GM19193 (cell line): ENCODE measurements around the gene CXCR5.

Experiments used
- POLR2A ChIP-seq: IDR thresholded peaks from 4 replicates; pipeline ENCODE4 v1.6.1; 2011; ENCODE audit not compliant: insufficient read depth, insufficient read length; ENCODE audit errors: extremely low read depth

The CXCR5 gene

GRCh38 chr11:118870396-118871343 lies 13.0 kb upstream of the CXCR5 start:
- no peak for TF ChIP-seq POLR2A

- TF ChIP-seq POLR2A, result no peak
These were observed 11.3 kb upstream of the CXCR5 start for GRCh38 chr11:118872403-118872821.

GRCh38 chr11:118873804-118874203 lies 9.9 kb upstream of the CXCR5 start:
- no peak for TF ChIP-seq POLR2A

GRCh38 chr11:118876286-118876685 lies 7.4 kb upstream of the CXCR5 start:
- no peak for TF ChIP-seq POLR2A

GRCh38 chr11:118877487-118878162 lies 6.1 kb upstream of the CXCR5 start:
- TF ChIP-seq POLR2A, result no peak

- no peak for TF ChIP-seq POLR2A
These were observed 5.5 kb upstream of the CXCR5 start for GRCh38 chr11:118878163-118878563.

GRCh38 chr11:118881228-118881627 lies 2.5 kb upstream of the CXCR5 start:
- TF ChIP-seq POLR2A, result no peak

- TF ChIP-seq POLR2A, result no peak
These were observed 1.2 kb upstream of the CXCR5 start for GRCh38 chr11:118882491-118882890.

- no peak for TF ChIP-seq POLR2A
These were observed 706 bp upstream of the CXCR5 start for GRCh38 chr11:118883004-118883367.

GRCh38 chr11:118884875-118885274 lies 1.2 kb downstream of the CXCR5 start:
- no peak for TF ChIP-seq POLR2A

- no peak for TF ChIP-seq POLR2A
These were observed 1.6 kb downstream of the CXCR5 start for GRCh38 chr11:118885319-118885718.

GRCh38 chr11:118885831-118886565 lies 2.3 kb downstream of the CXCR5 start:
- TF ChIP-seq POLR2A, result no peak

GRCh38 chr11:118886681-118887111 lies 3.0 kb downstream of the CXCR5 start:
- TF ChIP-seq POLR2A, result no peak

GRCh38 chr11:118887206-118887605 lies 3.5 kb downstream of the CXCR5 start:
- TF ChIP-seq POLR2A, result no peak

GRCh38 chr11:118888398-118888797 lies 4.7 kb downstream of the CXCR5 start:
- no peak for TF ChIP-seq POLR2A
